GM12878 (cell line): ENCODE measurements around the gene CACNG5. TPM values are rescaled to one million over a fixed set of nuclear protein-coding genes. Genes with fewer than 3 reads are reported as not detected.

Source experiments
- CEBPB ChIP-seq, 2 experiments: fragments of 150-350 bp in 1 of 2; IDR thresholded peaks; 2 replicates each; pipeline ENCODE4 v1.6.1; 2012 to 2014; ENCODE audit warnings: low read depth in 2 of 2, low read length in 2 of 2, borderline replicate concordance in 1 of 2, inconsistent platforms in 1 of 2
- NFIC ChIP-seq: IDR thresholded peaks from 2 replicates; pipeline ENCODE4 v1.6.1; 2012; ENCODE audit warnings: low read depth, mild to moderate bottlenecking, inconsistent platforms, low read length, moderate library complexity
- POLR2A ChIP-seq: IDR thresholded peaks from 2 replicates; pipeline ENCODE4 v1.6.1; 2011; ENCODE audit warnings: low read depth, mild to moderate bottlenecking, low read length
- SMC3 ChIP-seq: IDR thresholded peaks from 2 replicates; pipeline ENCODE4 v1.6.1; 2011; ENCODE audit warnings: low read length, improper control_type of control experiment, borderline replicate concordance
- ZBED1 ChIP-seq: IDR thresholded peaks from 2 replicates; pipeline ENCODE4 v1.6.1; 2016; ENCODE audit warnings: borderline replicate concordance
- ZZZ3 ChIP-seq: IDR thresholded peaks from 2 replicates; pipeline ENCODE4 v1.6.1; 2011; ENCODE audit warnings: low read depth; ENCODE audit not compliant: control insufficient read depth, insufficient read length
- polyA plus RNA-seq, 11 experiments: library from polyadenylated mRNA; depleted of rRNA in 4 of 11; unstranded in 6 of 11; stranded (reverse) in 5 of 11; fragments of >200 nt; fragmentation: Nextera tagmentation in 4 of 11; fragmentation: Illumina TruSeq in 1 of 11; extraction: Ambion mirVana in 4 of 11; extraction: Trizol in 1 of 11; gene quantifications; 1 replicate in 1 of 11; 2 replicates in 10 of 11; pipeline versions ENCODE4 v1.2.1 to v1.2.3, GENCODE V29; 2011 to 2016; ENCODE audit warnings: inconsistent platforms in 2 of 11, missing spikeins in 2 of 11, low read depth in 1 of 11
- total RNA-seq, 4 experiments: library from RNA; depleted of rRNA in 3 of 4; stranded (reverse); fragments of >200 nt in 3 of 4; fragmentation: Illumina TruSeq in 1 of 4; extraction: Trizol in 1 of 4; gene quantifications; 2 replicates each; pipeline versions ENCODE4 v1.2.1 to v1.2.3, GENCODE V29; 2013 to 2021
- TF ChIP-seq, protein P1 (sequence below): fragments of 150-350 bp; IDR thresholded peaks from 2 replicates; pipeline ENCODE4 v1.6.1; 2016; ENCODE audit warnings: low read depth, low read length
- TF ChIP-seq, protein P2 (sequence below): IDR thresholded peaks from 2 replicates; pipeline ENCODE4 v1.6.1; 2012; ENCODE audit warnings: low read depth, low read length, improper control_type of control experiment
- TF ChIP-seq, protein P3 (sequence below): fragments of 450-650 bp; formaldehyde crosslinking; IDR thresholded peaks from 2 replicates; pipeline ENCODE4 v1.4.0; 2020; ENCODE audit warnings: mild to moderate bottlenecking, moderate library complexity
- TF ChIP-seq, protein P4 (sequence below): fragments of 450-650 bp; IDR thresholded peaks from 2 replicates; pipeline ENCODE4 v1.6.1; 2017; ENCODE audit warnings: mild to moderate bottlenecking, moderate library complexity
- TF ChIP-seq, protein P5 (sequence below): fragments of 450-650 bp; formaldehyde crosslinking; IDR thresholded peaks from 2 replicates; pipeline ENCODE4 v1.4.0; 2022; ENCODE audit warnings: mild to moderate bottlenecking, moderate library complexity

The CACNG5 gene
- total and polyA plus RNA-seq, 10 of the 15 experiments (the other 5 are each of a cell fraction or from before 2014, with no cell fraction given), result not detected

DNA sequence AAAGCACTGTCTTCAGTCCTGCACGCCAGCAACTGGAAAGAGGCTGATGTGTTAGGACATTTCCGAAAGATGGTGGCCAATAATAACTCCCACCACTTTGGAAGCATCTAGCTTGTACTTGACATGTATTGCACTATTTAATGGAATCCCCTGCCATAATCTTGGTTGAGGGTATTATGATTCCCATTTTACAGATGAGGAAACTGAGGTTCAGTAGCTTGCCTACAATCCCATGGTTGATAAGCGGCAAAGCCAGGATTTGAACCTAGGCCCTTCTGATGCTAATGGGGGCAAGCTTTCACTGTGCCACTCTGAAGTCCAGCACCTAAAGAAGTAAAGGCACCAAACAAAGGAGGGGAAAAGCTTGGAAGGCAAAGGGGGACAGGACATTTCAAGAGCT lies 8.0 kb downstream of the CACNG5 start (continued):
- TF ChIP-seq, protein P1, sequence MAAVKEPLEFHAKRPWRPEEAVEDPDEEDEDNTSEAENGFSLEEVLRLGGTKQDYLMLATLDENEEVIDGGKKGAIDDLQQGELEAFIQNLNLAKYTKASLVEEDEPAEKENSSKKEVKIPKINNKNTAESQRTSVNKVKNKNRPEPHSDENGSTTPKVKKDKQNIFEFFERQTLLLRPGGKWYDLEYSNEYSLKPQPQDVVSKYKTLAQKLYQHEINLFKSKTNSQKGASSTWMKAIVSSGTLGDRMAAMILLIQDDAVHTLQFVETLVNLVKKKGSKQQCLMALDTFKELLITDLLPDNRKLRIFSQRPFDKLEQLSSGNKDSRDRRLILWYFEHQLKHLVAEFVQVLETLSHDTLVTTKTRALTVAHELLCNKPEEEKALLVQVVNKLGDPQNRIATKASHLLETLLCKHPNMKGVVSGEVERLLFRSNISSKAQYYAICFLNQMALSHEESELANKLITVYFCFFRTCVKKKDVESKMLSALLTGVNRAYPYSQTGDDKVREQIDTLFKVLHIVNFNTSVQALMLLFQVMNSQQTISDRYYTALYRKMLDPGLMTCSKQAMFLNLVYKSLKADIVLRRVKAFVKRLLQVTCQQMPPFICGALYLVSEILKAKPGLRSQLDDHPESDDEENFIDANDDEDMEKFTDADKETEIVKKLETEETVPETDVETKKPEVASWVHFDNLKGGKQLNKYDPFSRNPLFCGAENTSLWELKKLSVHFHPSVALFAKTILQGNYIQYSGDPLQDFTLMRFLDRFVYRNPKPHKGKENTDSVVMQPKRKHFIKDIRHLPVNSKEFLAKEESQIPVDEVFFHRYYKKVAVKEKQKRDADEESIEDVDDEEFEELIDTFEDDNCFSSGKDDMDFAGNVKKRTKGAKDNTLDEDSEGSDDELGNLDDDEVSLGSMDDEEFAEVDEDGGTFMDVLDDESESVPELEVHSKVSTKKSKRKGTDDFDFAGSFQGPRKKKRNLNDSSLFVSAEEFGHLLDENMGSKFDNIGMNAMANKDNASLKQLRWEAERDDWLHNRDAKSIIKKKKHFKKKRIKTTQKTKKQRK, result no peak
- TF ChIP-seq, protein P2, sequence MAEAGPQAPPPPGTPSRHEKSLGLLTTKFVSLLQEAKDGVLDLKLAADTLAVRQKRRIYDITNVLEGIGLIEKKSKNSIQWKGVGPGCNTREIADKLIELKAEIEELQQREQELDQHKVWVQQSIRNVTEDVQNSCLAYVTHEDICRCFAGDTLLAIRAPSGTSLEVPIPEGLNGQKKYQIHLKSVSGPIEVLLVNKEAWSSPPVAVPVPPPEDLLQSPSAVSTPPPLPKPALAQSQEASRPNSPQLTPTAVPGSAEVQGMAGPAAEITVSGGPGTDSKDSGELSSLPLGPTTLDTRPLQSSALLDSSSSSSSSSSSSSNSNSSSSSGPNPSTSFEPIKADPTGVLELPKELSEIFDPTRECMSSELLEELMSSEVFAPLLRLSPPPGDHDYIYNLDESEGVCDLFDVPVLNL, result no peak
- TF ChIP-seq ZBED1 (no peak), NFIC (no peak), SMC3 (no peak), CEBPB (IDR thresholded peaks at IDR 0.05; ENCODE audit: borderline replicate concordance in 1 of 2, low read depth in 2 of 2, low read length in 2 of 2) (no peak), ZZZ3 (no peak), POLR2A (no peak)
- TF ChIP-seq, protein P3, sequence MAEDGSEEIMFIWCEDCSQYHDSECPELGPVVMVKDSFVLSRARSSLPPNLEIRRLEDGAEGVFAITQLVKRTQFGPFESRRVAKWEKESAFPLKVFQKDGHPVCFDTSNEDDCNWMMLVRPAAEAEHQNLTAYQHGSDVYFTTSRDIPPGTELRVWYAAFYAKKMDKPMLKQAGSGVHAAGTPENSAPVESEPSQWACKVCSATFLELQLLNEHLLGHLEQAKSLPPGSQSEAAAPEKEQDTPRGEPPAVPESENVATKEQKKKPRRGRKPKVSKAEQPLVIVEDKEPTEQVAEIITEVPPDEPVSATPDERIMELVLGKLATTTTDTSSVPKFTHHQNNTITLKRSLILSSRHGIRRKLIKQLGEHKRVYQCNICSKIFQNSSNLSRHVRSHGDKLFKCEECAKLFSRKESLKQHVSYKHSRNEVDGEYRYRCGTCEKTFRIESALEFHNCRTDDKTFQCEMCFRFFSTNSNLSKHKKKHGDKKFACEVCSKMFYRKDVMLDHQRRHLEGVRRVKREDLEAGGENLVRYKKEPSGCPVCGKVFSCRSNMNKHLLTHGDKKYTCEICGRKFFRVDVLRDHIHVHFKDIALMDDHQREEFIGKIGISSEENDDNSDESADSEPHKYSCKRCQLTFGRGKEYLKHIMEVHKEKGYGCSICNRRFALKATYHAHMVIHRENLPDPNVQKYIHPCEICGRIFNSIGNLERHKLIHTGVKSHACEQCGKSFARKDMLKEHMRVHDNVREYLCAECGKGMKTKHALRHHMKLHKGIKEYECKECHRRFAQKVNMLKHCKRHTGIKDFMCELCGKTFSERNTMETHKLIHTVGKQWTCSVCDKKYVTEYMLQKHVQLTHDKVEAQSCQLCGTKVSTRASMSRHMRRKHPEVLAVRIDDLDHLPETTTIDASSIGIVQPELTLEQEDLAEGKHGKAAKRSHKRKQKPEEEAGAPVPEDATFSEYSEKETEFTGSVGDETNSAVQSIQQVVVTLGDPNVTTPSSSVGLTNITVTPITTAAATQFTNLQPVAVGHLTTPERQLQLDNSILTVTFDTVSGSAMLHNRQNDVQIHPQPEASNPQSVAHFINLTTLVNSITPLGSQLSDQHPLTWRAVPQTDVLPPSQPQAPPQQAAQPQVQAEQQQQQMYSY (CRISPR knock-in tag), result no peak
- TF ChIP-seq, protein P4, sequence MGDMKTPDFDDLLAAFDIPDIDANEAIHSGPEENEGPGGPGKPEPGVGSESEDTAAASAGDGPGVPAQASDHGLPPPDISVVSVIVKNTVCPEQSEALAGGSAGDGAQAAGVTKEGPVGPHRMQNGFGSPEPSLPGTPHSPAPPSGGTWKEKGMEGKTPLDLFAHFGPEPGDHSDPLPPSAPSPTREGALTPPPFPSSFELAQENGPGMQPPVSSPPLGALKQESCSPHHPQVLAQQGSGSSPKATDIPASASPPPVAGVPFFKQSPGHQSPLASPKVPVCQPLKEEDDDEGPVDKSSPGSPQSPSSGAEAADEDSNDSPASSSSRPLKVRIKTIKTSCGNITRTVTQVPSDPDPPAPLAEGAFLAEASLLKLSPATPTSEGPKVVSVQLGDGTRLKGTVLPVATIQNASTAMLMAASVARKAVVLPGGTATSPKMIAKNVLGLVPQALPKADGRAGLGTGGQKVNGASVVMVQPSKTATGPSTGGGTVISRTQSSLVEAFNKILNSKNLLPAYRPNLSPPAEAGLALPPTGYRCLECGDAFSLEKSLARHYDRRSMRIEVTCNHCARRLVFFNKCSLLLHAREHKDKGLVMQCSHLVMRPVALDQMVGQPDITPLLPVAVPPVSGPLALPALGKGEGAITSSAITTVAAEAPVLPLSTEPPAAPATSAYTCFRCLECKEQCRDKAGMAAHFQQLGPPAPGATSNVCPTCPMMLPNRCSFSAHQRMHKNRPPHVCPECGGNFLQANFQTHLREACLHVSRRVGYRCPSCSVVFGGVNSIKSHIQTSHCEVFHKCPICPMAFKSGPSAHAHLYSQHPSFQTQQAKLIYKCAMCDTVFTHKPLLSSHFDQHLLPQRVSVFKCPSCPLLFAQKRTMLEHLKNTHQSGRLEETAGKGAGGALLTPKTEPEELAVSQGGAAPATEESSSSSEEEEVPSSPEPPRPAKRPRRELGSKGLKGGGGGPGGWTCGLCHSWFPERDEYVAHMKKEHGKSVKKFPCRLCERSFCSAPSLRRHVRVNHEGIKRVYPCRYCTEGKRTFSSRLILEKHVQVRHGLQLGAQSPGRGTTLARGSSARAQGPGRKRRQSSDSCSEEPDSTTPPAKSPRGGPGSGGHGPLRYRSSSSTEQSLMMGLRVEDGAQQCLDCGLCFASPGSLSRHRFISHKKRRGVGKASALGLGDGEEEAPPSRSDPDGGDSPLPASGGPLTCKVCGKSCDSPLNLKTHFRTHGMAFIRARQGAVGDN, result no peak
- TF ChIP-seq, protein P5, sequence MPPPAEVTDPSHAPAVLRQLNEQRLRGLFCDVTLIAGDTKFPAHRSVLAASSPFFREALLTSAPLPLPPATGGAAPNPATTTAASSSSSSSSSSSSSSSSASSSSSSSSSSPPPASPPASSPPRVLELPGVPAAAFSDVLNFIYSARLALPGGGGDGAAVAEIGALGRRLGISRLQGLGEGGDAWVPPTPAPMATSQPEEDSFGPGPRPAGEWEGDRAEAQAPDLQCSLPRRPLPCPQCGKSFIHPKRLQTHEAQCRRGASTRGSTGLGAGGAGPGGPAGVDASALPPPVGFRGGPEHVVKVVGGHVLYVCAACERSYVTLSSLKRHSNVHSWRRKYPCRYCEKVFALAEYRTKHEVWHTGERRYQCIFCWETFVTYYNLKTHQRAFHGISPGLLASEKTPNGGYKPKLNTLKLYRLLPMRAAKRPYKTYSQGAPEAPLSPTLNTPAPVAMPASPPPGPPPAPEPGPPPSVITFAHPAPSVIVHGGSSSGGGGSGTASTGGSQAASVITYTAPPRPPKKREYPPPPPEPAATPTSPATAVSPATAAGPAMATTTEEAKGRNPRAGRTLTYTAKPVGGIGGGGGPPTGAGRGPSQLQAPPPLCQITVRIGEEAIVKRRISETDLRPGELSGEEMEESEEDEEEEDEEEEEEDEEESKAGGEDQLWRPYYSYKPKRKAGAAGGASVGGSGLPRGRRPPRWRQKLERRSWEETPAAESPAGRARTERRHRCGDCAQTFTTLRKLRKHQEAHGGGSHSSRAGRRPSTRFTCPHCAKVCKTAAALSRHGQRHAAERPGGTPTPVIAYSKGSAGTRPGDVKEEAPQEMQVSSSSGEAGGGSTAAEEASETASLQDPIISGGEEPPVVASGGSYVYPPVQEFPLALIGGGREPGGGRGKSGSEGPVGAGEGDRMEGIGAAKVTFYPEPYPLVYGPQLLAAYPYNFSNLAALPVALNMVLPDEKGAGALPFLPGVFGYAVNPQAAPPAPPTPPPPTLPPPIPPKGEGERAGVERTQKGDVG (CRISPR knock-in tag), result no peak
